Glomerular visceral epithelial cell (primary cell): ENCODE results near the gene HSPA1L.
A peak's percentile ranks its signal among the peaks of the same experiment; 100 is the strongest.

Experiments
- DNase-seq: peaks from one replicate; pipeline ENCODE4 v3.0.0-alpha.2; 2016; ENCODE audit errors: extremely low spot score

Gene HSPA1L

GRCh38 chr6:31764198-31764597, 50.9 kb downstream of the HSPA1L start:
- DNase-seq = no peak

GRCh38 chr6:31763619-31763940, 51.5 kb downstream of the HSPA1L start:
- peak; percentile 35 for DNase-seq

DNA sequence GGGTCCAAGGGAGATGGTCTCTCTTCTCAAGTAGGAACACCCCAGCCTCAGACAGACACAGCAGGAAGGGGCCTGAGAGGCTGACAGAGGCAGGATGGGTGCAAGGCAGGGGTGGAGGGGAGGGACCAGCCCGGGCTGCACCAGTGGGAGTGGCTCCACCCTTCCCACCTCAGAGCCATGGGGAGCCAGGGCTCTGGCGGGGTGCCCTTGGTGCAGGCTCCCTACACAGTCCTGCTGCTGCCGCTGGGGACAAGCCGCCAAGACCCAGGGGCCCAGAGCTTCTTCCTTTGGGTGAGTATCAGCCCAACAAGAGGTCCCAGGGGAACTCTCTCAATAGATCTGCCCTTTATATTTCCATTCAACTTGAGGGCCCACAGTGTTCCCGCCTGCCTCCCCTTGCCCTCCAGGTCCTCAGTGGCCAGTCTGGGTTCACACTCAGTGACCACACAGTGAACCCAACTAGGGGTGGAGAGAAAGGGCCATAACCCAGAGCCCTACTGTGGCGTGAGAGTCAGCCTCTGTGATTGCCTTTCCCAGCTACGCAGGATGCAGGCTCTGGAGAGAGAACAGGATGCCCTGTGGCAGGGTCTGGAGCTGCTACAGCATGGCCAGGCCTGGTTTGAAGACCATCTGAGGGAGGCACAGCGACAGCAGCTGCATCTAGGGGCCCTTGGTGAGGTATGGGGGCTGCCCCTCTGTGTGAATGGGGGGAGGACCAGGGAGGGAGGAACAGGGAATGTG, 52.0 kb downstream of the HSPA1L start:
- no peak for DNase-seq

DNA sequence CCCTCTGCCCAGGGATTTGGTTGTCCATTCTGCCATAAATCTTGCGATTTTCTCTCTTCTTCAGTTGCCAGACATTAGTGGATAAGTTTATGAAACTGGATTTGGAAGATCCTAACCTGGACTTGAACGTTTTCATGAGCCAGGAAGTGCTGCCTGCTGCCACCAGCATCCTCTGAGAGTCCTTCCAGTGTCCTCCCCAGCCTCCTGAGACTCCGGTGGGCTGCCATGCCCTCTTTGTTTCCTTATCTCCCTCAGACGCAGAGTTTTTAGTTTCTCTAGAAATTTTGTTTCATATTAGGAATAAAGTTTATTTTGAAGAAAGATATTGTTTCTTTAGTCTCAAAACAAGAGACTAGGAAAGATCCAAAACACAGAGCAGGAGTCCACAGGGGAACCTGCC, 52.7 kb downstream of the HSPA1L start, which contains the start of gene SAPCD1:
Gene SAPCD1, plus strand, starts transcription at position 301 of the 400 bp plus-strand sequence. CDS start 399 bp downstream, outside the sequence.
- DNase-seq = no peak

DNA sequence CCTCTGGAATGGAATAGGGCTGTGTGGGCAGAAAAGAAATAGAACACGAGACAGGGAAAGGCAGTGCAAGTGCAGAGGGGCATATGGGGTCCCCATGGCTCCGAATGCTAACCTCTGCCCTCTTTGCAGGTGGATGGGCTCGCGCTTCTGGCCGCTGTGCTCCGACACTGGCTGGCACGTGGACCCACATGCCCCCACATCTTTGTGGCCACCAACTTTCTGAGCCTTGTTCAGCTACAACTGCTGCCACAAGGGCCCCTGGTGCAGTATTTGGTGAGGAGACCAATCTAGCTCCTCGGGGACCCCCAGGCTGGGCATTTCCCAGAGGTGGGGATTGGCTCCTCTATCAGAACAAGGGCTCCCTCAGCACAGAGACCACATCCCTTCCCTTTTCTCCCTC, 53.7 kb downstream of the HSPA1L start:
- no peak for DNase-seq

GRCh38 chr6:31760790-31761189, 54.3 kb downstream of the HSPA1L start:
- DNase-seq = no peak
